ENCODE measurements around the gene SLC13A4. TPM values are rescaled to one million over a fixed set of nuclear protein-coding genes. Genes with fewer than 3 reads are reported as not detected.

Gene SLC13A4
- total RNA-seq, 2 experiments from 2014 or later: not detected

- DNase-seq (no peak), ATAC-seq (no peak)
- Mint-ChIP-seq H3K36me3 (ENCODE audit: low read depth) (no peaks in the 10 kb centered on the region), H3K27me3 (ENCODE audit: low read depth) (peaks cover 8% of the 10 kb centered on the region), H3K9me3 (ENCODE audit: insufficient read depth) (no peaks in the 10 kb centered on the region), H3K4me1 (ENCODE audit: low read depth) (no peaks in the 10 kb centered on the region), H3K27ac (no peak overlapping the region), H3K4me3 (no peak overlapping the region)
- ChIA-PET POLR2A (no interaction called here), CTCF (interaction anchor here (1.0 to 4.3 kb wide), 2 partner anchors 10 to 41 kb away, joined by 3 to 22 read pairs; no protein-coding TSS in a partner anchor)
Measured at GRCh38 chr7:135713836-135714470, 14.0 kb downstream of the SLC13A4 start.

DNA sequence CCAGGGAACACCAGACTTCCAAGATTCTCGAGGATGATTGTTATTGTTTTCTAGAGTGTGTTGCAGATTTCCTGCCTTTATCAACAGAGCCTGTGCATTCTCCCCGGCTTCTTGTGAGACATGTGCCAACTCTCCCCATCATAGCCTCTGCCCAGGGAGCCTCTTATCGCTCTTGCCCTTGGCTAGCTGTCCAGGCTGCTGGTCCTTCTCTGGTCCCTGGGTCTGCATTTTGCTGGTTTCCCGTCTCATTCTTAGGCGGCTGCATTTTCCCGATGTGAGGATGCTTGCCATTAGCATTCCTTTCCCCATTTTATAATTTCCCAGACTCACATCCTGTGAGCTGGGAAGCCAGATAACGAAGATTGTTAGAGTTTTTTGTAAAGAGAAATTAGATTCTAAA lies 15.2 kb downstream of the SLC13A4 start:
- no peak for DNase-seq
- Mint-ChIP-seq H3K4me3 (no peak overlapping the region), H3K36me3 (ENCODE audit: low read depth) (no peaks in the 10 kb centered on the region), H3K9me3 (ENCODE audit: insufficient read depth) (no peaks in the 10 kb centered on the region), H3K4me1 (ENCODE audit: low read depth) (no peaks in the 10 kb centered on the region), H3K27me3 (ENCODE audit: low read depth) (peaks cover 2% of the 10 kb centered on the region), H3K27ac (no peak overlapping the region)
- no peak for ATAC-seq
- ChIA-PET CTCF (interaction anchor here (4.3 kb wide), 1 partner anchor 39 kb away, joined by 22 read pairs; no protein-coding TSS in a partner anchor), POLR2A (no interaction called here)

- ATAC-seq: no peak
- Mint-ChIP-seq H3K27me3 (ENCODE audit: low read depth) (peaks cover 2% of the 10 kb centered on the region), H3K36me3 (ENCODE audit: low read depth) (no peaks in the 10 kb centered on the region), H3K4me1 (ENCODE audit: low read depth) (no peaks in the 10 kb centered on the region), H3K27ac (no peak overlapping the region), H3K4me3 (no peak overlapping the region), H3K9me3 (ENCODE audit: insufficient read depth) (no peaks in the 10 kb centered on the region)
- ChIA-PET POLR2A (no interaction called here), CTCF (interaction anchor here (1.2 to 4.3 kb wide), 2 partner anchors 11 to 39 kb away, joined by 6 to 22 read pairs; no protein-coding TSS in a partner anchor)
- no peak for DNase-seq
Measured at GRCh38 chr7:135712182-135712782, 15.7 kb downstream of the SLC13A4 start.

- Mint-ChIP-seq H3K27ac (no peak overlapping the region), H3K27me3 (ENCODE audit: low read depth) (no peaks in the 10 kb centered on the region), H3K4me1 (ENCODE audit: low read depth) (no peaks in the 10 kb centered on the region), H3K9me3 (ENCODE audit: insufficient read depth) (no peaks in the 10 kb centered on the region), H3K4me3 (no peak overlapping the region), H3K36me3 (ENCODE audit: low read depth) (no peaks in the 10 kb centered on the region)
- ChIA-PET CTCF (interaction anchor here (0.9 to 4.3 kb wide), 4 partner anchors 10 to 38 kb away, joined by 5 to 22 read pairs (median 7); no protein-coding TSS in a partner anchor), POLR2A (no interaction called here)
- ATAC-seq (no peak), DNase-seq (no peak)
Measured at GRCh38 chr7:135711139-135711469, 16.9 kb downstream of the SLC13A4 start.

- H3K27me3 Mint-ChIP-seq (ENCODE audit: low read depth): no peaks in the 10 kb centered on the region
- H3K9me3 Mint-ChIP-seq (ENCODE audit: insufficient read depth): no peaks in the 10 kb centered on the region
- POLR2A ChIA-PET: no interaction called here
- H3K4me1 Mint-ChIP-seq (ENCODE audit: low read depth): no peaks in the 10 kb centered on the region
- no peak for DNase-seq
- CTCF ChIA-PET: interaction anchor here (0.7 to 4.3 kb wide), 6 partner anchors 9 to 1881 kb away, joined by 3 to 22 read pairs (median 6); no protein-coding TSS in a partner anchor
- no peak overlapping the region for H3K27ac Mint-ChIP-seq
- ATAC-seq: no peak
- no peaks in the 10 kb centered on the region for H3K36me3 Mint-ChIP-seq (ENCODE audit: low read depth)
- H3K4me3 Mint-ChIP-seq: no peak overlapping the region
Measured at GRCh38 chr7:135710417-135711138, 17.4 kb downstream of the SLC13A4 start.

DNA sequence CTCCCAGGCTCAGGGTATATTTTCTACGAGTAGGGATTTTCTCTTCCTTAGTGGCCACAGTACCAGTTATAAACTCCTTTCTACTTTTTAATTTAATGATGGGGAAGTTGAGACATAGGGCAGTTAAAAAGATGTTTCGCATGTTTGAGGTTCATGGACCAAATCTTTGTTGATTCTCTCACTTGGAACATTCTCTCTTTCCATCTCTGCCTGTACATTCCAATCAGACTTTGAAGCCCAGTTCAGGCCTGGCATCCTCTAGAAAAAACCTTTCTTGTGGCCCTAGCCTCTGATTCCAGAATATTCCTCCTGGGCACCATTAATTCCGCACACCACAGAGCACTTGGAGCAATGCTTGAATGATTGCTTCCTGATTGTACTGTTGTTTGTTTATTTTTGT lies 18.5 kb downstream of the SLC13A4 start:
- ATAC-seq: no peak
- H3K4me3 Mint-ChIP-seq: no peak overlapping the region
- CTCF ChIA-PET: interaction anchor here (0.7 to 4.3 kb wide), 2 partner anchors 36 to 1880 kb away, joined by 3 to 22 read pairs; no protein-coding TSS in a partner anchor

GRCh38 chr7:135708041-135708440 lies 19.9 kb downstream of the SLC13A4 start:
- Mint-ChIP-seq H3K4me1 (ENCODE audit: low read depth) (no peaks in the 10 kb centered on the region), H3K9me3 (ENCODE audit: insufficient read depth) (no peaks in the 10 kb centered on the region), H3K4me3 (no peak overlapping the region), H3K27me3 (ENCODE audit: low read depth) (no peaks in the 10 kb centered on the region), H3K27ac (no peak overlapping the region), H3K36me3 (ENCODE audit: low read depth) (no peaks in the 10 kb centered on the region)
- ChIA-PET CTCF (no interaction called here), POLR2A (no interaction called here)
- no peak for DNase-seq
- ATAC-seq: no peak

More for the DNA sequence above, 18.5 kb downstream of the SLC13A4 start:
- no peak for DNase-seq
- POLR2A ChIA-PET: no interaction called here
- no peaks in the 10 kb centered on the region for H3K4me1 Mint-ChIP-seq (ENCODE audit: low read depth)
- no peak overlapping the region for H3K27ac Mint-ChIP-seq
- H3K27me3 Mint-ChIP-seq (ENCODE audit: low read depth): no peaks in the 10 kb centered on the region
- no peaks in the 10 kb centered on the region for H3K36me3 Mint-ChIP-seq (ENCODE audit: low read depth)
- no peaks in the 10 kb centered on the region for H3K9me3 Mint-ChIP-seq (ENCODE audit: insufficient read depth)

DNA sequence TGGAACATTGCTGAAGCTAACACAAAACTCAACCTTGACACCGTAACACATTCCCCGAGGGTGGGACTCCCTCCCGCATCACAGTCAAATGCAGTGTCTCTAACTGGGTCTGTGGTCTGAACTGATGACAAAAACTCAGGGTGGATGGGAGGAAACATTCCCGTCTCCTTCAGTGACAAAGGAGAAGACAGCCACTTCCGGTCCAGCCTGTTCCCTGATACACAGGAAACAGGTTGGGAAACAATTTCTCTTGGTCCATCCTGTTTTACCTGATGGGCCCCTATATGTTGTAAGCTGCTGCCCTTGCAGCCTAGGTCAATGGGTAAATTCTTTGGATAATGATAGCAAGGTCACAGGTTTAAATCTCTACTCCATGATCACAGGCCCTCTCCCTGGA lies 20.4 kb downstream of the SLC13A4 start:
- Mint-ChIP-seq H3K4me1 (ENCODE audit: low read depth) (no peaks in the 10 kb centered on the region), H3K4me3 (no peak overlapping the region), H3K36me3 (ENCODE audit: low read depth) (no peaks in the 10 kb centered on the region), H3K27ac (no peak overlapping the region), H3K9me3 (ENCODE audit: insufficient read depth) (no peaks in the 10 kb centered on the region), H3K27me3 (ENCODE audit: low read depth) (no peaks in the 10 kb centered on the region)
- no peak for ATAC-seq
- POLR2A ChIA-PET: no interaction called here
- CTCF ChIA-PET: no interaction called here
- no peak for DNase-seq

GRCh38 chr7:135706858-135707569 lies 21.0 kb downstream of the SLC13A4 start:
- H3K27ac Mint-ChIP-seq: no peak overlapping the region
- no peak for ATAC-seq

DNA sequence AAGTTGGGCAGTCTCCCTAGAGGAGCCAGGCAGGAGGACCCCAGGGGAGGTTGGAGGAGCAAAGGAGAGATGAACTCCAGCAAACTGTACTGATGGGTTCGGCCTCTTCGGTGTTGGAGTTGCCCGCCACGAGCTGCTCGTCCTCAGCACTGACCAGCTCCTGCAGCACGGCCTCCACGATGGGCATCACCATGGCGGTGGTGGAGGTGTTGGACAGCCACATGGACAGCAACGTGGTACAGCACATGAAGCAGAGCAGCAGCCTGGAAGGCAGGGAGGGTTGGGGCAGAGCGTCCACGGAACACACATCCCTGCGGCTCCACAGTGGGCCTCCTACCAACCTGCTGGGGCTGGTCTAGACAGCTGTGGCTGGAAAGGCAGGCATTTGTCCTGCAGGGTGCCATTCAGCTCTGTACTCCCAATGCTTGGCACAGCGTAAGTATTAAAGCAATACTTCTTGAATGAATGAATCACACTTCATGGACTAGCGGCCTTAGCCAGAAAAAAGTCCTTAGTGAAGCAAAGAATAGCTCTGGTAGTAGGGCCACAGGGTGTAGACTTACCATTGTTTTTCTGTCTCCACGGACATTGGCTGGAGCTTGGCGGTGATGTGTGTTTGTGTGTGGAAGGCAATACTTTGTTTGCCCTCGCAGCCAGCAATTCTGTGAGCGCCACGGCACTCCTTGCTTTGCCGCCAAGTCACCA lies 21.8 kb downstream of the SLC13A4 start:
- Mint-ChIP-seq H3K36me3 (ENCODE audit: low read depth) (no peaks in the 10 kb centered on the region), H3K27me3 (ENCODE audit: low read depth) (no peaks in the 10 kb centered on the region), H3K9me3 (ENCODE audit: insufficient read depth) (no peaks in the 10 kb centered on the region), H3K4me1 (ENCODE audit: low read depth) (no peaks in the 10 kb centered on the region), H3K4me3 (no peak overlapping the region), H3K27ac (no peak overlapping the region)
- POLR2A ChIA-PET: no interaction called here
- CTCF ChIA-PET: no interaction called here
- no peak for ATAC-seq
- no peak for DNase-seq

More at GRCh38 chr7:135706858-135707569, 21.0 kb downstream of the SLC13A4 start:
- H3K27me3 Mint-ChIP-seq (ENCODE audit: low read depth): no peaks in the 10 kb centered on the region
- no peak overlapping the region for H3K4me3 Mint-ChIP-seq
- no peaks in the 10 kb centered on the region for H3K36me3 Mint-ChIP-seq (ENCODE audit: low read depth)
- ChIA-PET CTCF (no interaction called here), POLR2A (no interaction called here)
- H3K9me3 Mint-ChIP-seq (ENCODE audit: insufficient read depth): no peaks in the 10 kb centered on the region
- no peak for DNase-seq
- no peaks in the 10 kb centered on the region for H3K4me1 Mint-ChIP-seq (ENCODE audit: low read depth)

- no peak for ATAC-seq
Measured at GRCh38 chr7:135704698-135705097, 23.3 kb downstream of the SLC13A4 start.

More at GRCh38 chr7:135704698-135705097, 23.3 kb downstream of the SLC13A4 start:
- H3K27me3 Mint-ChIP-seq (ENCODE audit: low read depth): no peaks in the 10 kb centered on the region
- H3K4me1 Mint-ChIP-seq (ENCODE audit: low read depth): no peaks in the 10 kb centered on the region
- no peak overlapping the region for H3K4me3 Mint-ChIP-seq
- H3K36me3 Mint-ChIP-seq (ENCODE audit: low read depth): no peaks in the 10 kb centered on the region
- ChIA-PET CTCF (interaction anchor here (0.6 to 1.3 kb wide), 4 partner anchors 9 to 703 kb away, joined by 3 read pairs; no protein-coding TSS in a partner anchor), POLR2A (no interaction called here)
- no peak for DNase-seq
- no peak overlapping the region for H3K27ac Mint-ChIP-seq
- no peaks in the 10 kb centered on the region for H3K9me3 Mint-ChIP-seq (ENCODE audit: insufficient read depth)
